ENCODE data around the gene GABRD. TPM values are rescaled to one million over a fixed set of nuclear protein-coding genes. Genes with fewer than 3 reads are reported as not detected.

The GABRD gene
- total and polyA plus RNA-seq, 8 donors: 0.09 to 0.61 (median 0.15) TPM; not detected in 3

- Histone ChIP-seq H3K4me3 (no peak overlapping the region), H3K9me3 (no peaks in the 10 kb centered on the region), H3K36me3 (peaks cover 0 to 7% (median 0%) of the 10 kb centered on the region in 3 donors), H3K27ac (no peak overlapping the region), H3K27me3 (no peaks in the 10 kb centered on the region), H3K4me1 (no peaks in the 10 kb centered on the region)
- DNase-seq (peak in 1 of 6 donors; percentile 72), FAIRE-seq (no peak), ATAC-seq (no peak)
- TF ChIP-seq CTCF (IDR thresholded peaks at IDR 0.05): no peak
- intact Hi-C loops (cut with DNase I): no loop called here
- WGBS, 2 donors: 92 to 95% methylated on average over 29 of the region's 29 CpGs
Measured at GRCh38 chr1:2055911-2056575, 36.9 kb downstream of the GABRD start.

- H3K27ac ChIP-seq: no peak overlapping the region
- no peaks in the 10 kb centered on the region for H3K27me3 ChIP-seq
- no peaks in the 10 kb centered on the region for H3K9me3 ChIP-seq
- H3K4me1 ChIP-seq: no peaks in the 10 kb centered on the region
- no peak for FAIRE-seq
- no peak for ATAC-seq
- peak in 1 of 6 donors; percentile 43 for DNase-seq
- H3K36me3 ChIP-seq: peaks cover 0 to 7% (median 0%) of the 10 kb centered on the region in 3 donors
- intact Hi-C loops (cut with DNase I): no loop called here
- no peak for TF ChIP-seq CTCF (IDR thresholded peaks at IDR 0.05)
- H3K4me3 ChIP-seq: no peak overlapping the region
- 94 to 96% methylated on average over 25 of the region's 25 CpGs for WGBS, 2 donors
Measured at GRCh38 chr1:2056955-2057590, 37.9 kb downstream of the GABRD start.

- no peak for TF ChIP-seq CTCF (IDR thresholded peaks at IDR 0.05)
- no peaks in the 10 kb centered on the region for H3K27me3 ChIP-seq
- no peaks in the 10 kb centered on the region for H3K9me3 ChIP-seq
- DNase-seq: peak in 1 of 6 donors; percentile 60
- peaks cover 0 to 7% (median 0%) of the 10 kb centered on the region in 3 donors for H3K36me3 ChIP-seq
- H3K4me3 ChIP-seq: no peak overlapping the region
- no peaks in the 10 kb centered on the region for H3K4me1 ChIP-seq
- no peak for ATAC-seq
- intact Hi-C loops (cut with DNase I): no loop called here
- H3K27ac ChIP-seq: no peak overlapping the region
- WGBS, 2 donors: 93 to 95% methylated on average over 35 of the region's 35 CpGs
- FAIRE-seq: no peak
Measured at GRCh38 chr1:2059290-2059953, 40.3 kb downstream of the GABRD start.

GRCh38 chr1:2060072-2060471 lies 40.9 kb downstream of the GABRD start:
- no peak for TF ChIP-seq CTCF (IDR thresholded peaks at IDR 0.05)

More at GRCh38 chr1:2060072-2060471, 40.9 kb downstream of the GABRD start:
- Histone ChIP-seq H3K27me3 (no peaks in the 10 kb centered on the region), H3K4me3 (no peak overlapping the region), H3K36me3 (peaks cover 0 to 7% (median 0%) of the 10 kb centered on the region in 3 donors), H3K9me3 (no peaks in the 10 kb centered on the region), H3K27ac (no peak overlapping the region), H3K4me1 (no peaks in the 10 kb centered on the region)
- FAIRE-seq (no peak), DNase-seq (peak in 1 of 6 donors; percentile 65), ATAC-seq (no peak)
- intact Hi-C loops (cut with DNase I): no loop called here
- WGBS, 2 donors: 92 to 94% methylated on average over 15 of the region's 15 CpGs
